GM12892 (cell line): ENCODE data around the gene CTNND2.
A peak's percentile ranks its signal among the peaks of the same experiment; 100 is the strongest.

ENCODE experiments used
- DNase-seq: peaks from one replicate; pipeline ENCODE4 v3.0.0; 2011; ENCODE audit not compliant: insufficient read length
- FAIRE-seq: peaks from 2 replicates; lab custom pipeline; 2011; peaks lifted over from hg19 to GRCh38; lab: Jason Lieb, UNC
- POLR2A ChIP-seq: IDR thresholded peaks from 2 replicates; pipeline ENCODE4 v1.6.1; 2011; ENCODE audit warnings: low read depth, low read length, control low read depth
- POLR2AphosphoS5 ChIP-seq: IDR thresholded peaks from 2 replicates; pipeline ENCODE4 v1.6.1; 2011; ENCODE audit warnings: low read depth, low read length, control low read depth
- TAF1 ChIP-seq: IDR thresholded peaks from 2 replicates; pipeline ENCODE4 v1.6.1; 2011; ENCODE audit warnings: low read depth, mild to moderate bottlenecking, control low read depth, low read length, borderline replicate concordance

Gene CTNND2

GRCh38 chr5:11000515-11001353 lies 903.5 kb downstream of the CTNND2 start:
- TF ChIP-seq POLR2AphosphoS5 (no peak), POLR2A (no peak)
- FAIRE-seq (no peak), DNase-seq (no peak)

DNA sequence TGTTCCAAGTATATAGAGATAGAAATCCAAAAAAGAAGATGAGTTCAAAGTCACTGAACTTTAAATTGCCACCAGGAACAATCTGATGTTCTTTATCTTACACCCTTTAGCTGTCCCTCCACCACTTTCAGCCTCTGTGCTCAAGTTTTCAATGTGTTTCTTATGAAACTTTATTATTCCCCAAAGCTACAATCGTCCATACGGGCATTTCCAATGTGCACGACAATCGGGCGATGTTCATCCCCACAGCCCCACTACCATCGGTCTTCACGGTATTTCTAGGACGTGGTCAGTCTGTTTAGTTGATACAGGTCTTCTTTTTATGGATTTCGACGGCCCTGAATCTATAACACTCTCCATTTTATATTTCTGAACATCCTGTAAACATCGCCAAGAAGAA lies 904.5 kb downstream of the CTNND2 start:
- TF ChIP-seq TAF1 (no peak), POLR2A (no peak), POLR2AphosphoS5 (no peak)
- no peak for FAIRE-seq

GRCh38 chr5:10995891-10996290 lies 908.4 kb downstream of the CTNND2 start:
- FAIRE-seq: no peak
- no peak for DNase-seq
- TF ChIP-seq POLR2AphosphoS5 (no peak), POLR2A (no peak), TAF1 (no peak)

More for the DNA sequence above, 904.5 kb downstream of the CTNND2 start:
- no peak for DNase-seq

DNA sequence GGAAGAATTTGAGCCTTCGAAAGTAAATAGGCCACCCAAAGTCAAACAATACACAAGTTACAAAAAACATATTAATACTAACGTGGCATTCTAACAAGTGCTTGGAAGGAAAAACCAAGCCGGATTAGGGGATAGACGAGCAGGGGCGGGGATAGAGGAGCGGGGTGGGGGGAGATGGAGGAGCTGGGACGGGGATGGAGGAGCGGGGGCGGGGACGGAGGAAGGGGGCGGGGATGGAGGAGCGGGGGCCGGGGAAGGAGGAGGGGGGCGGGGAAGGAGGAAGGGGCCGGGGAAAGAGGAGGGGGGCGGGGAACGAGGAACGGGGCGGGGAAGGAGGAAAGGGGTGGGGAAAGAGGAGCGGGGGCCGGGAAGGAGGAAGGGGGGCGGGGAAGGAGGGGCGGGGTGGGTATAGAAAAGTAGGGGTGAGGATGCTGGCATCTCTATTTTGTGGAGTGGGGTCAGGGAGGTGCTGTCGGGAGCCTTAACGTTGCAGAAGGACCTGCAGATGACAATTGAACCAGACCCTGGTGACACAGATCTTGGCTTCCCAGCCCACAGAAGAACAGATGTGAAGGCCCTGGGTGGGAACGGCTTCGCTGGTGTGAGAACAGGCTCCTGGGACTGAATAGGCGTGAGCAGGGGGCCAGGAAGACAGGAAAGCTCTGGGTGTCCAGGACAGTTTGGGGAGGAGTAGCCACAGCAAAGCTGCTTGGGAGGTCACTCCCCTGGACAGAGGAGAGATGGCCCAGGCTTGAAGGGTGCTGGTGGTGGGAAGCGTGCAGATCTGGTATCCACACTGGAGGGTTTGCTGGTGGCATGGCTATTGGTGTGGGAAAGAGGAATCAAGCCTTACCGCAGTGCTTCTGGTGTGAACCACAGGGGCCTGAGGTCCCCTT lies 909.9 kb downstream of the CTNND2 start:
- no peak for FAIRE-seq
- TF ChIP-seq TAF1: no peak
- TF ChIP-seq POLR2A: no peak
- no peak for TF ChIP-seq POLR2AphosphoS5
- no peak for DNase-seq

DNA sequence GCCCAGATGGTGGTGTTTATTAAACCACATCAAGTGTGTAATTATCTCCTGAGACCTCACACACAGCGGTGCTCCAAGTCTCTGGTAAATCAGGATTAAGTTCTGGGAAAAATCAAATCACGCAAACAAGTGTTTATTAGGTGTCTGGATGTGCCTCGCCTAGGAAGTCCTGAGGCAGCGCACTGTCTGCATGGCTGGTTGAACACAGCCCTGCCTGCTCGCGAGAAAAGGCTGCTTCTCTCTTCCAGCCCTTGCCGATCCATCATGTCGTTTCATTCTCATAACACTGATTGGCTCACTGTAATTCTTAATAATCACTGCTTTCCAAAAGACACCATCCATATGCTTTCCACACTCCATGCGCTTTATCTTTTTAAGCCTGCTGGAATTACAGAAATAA lies 913.6 kb downstream of the CTNND2 start:
- DNase-seq (no peak), FAIRE-seq (no peak)
- no peak for TF ChIP-seq TAF1
- TF ChIP-seq POLR2A: no peak
- no peak for TF ChIP-seq POLR2AphosphoS5

- TF ChIP-seq TAF1 (no peak), POLR2AphosphoS5 (no peak), POLR2A (no peak)
- no peak for DNase-seq
- FAIRE-seq: no peak
Observed at GRCh38 chr5:10989577-10990263, 914.5 kb downstream of the CTNND2 start.

- TF ChIP-seq POLR2AphosphoS5 (no peak), TAF1 (no peak), POLR2A (no peak)
- DNase-seq (no peak), FAIRE-seq (no peak)
Observed at GRCh38 chr5:10988622-10989021, 915.6 kb downstream of the CTNND2 start.

DNA sequence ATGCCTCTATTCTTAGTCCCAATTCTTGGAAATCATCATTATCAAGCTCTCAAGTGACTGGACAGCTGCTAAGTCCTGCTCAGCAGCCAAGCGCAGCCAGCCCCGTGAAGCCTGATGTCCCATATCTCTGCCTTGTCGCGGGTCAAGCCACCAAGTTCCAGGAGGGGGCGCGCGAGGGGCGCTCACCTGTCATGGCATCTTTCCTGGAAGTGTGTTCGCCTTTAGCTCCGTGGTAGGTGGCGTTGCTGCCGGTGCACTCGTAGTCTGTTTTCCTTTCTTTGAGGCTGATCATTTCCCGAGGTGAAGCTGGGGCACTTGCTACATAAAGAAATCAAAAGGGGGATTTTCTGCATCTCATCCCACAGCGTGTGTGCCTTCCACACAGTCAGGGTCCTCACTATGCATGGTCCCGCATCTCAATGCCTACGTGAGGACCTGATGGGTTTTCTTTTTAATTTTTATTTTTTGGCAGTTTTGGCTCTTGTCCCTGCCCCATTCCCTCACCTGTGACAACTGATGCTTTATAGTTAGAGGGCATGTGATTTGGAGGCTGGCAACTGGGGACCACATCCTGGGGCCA lies 916.2 kb downstream of the CTNND2 start:
- DNase-seq: peak; percentile 38
- FAIRE-seq: peak; percentile 79
- TF ChIP-seq POLR2AphosphoS5 (no peak), POLR2A (no peak), TAF1 (no peak)

DNA sequence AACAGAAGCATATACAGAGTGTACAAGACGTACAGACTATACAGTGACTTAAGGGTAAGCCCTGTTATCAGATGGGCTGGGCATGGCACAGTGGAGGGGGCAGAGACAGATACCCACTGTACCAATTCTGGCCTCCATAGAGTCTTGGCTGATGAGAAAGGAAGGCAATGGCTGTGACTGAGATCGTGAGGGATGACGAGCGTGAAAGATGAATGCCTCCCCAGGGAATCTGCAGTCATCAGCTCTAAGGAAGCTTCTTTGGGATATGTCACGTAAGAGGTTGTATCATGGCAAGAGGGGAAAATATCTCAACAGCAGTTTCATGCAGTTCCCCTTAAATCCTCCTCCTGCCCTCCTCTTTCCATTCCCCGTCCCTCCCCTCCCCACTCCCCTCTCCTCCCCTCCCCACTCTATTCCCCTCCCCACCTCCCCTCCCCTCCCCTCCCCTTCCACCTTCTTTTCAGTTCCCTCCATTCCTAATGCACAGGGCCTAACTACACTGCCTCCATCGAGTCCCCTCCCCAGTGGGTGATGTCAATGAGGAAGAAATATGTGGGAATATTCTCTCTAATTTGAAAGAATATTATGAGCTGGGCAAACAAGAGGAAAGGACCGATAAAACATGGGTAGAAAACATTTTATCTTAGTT lies 916.8 kb downstream of the CTNND2 start:
- DNase-seq (no peak), FAIRE-seq (no peak)
- no peak for TF ChIP-seq TAF1
- no peak for TF ChIP-seq POLR2AphosphoS5
- no peak for TF ChIP-seq POLR2A

DNA sequence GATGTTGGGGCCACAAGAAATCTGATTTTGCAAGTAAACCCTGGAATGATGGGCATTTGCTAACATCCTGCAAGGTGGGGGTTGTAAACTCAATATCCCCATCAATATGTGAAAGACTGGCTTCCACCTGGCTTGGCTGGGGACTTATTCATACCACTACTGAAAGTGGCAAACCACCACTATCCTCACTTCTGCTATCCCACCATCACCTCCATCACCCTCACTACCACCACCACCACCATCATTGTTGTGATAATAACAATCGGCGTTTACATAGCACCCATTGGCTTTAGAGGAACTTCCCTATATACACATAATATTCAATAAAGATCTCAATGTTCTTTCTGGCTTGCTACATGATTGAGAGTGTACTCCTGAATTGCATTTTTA lies 918.5 kb downstream of the CTNND2 start:
- TF ChIP-seq POLR2A (no peak), POLR2AphosphoS5 (no peak), TAF1 (no peak)
- FAIRE-seq (no peak), DNase-seq (no peak)
